Measurements from ENCODE around the gene CRYGB.

CRYGB gene, protein sequence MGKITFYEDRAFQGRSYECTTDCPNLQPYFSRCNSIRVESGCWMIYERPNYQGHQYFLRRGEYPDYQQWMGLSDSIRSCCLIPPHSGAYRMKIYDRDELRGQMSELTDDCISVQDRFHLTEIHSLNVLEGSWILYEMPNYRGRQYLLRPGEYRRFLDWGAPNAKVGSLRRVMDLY

DNA sequence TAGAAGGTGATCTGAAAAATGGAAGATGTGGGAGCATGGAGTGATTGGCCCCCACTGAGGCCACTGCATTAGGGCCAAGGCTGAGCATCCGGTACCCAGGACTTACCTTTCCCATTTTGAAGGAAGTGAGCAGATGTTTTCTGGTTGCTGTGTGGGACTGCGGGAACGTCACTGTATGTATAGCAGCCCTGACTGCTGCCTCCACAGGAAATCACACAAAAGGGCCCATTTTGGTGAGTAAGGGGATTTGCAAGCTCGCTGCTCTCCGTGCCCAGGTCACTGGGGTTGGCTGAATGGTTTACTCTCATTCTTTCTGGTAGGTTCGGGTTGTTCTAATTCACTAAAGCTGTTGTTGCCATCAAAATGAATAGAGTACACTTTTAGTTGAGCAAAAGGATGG, at the start of gene CRYGB:
Gene CRYGB, minus strand, starts transcription at position 153 of the 400 bp plus-strand sequence. Its CDS starts 38 bp downstream, at position 115.
- DNase-seq (ENCODE audit: low read depth in 3 of 3, low spot score in 1 of 3): no peak

DNA sequence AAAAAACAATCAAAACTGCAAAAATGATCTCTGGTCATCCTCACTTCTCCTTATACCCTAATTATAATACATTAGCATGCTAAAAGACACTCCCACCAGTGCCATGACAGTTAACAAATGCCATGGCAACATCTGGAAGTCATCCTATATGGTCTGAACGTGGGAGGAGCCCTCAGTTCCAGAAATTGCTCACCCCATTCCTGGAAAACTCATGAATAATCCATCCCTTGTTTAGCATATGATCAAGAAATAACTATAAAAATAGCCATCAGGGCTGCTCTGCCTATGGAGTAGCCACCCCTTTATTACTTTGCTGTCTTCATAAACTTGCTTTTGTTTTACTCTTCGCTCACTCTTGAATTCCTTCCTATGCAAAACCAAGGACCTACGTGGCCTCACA, 49.6 kb upstream of the CRYGB start:
- DNase-seq (ENCODE audit: low read depth in 3 of 3, low spot score in 1 of 3): no peak

DNA sequence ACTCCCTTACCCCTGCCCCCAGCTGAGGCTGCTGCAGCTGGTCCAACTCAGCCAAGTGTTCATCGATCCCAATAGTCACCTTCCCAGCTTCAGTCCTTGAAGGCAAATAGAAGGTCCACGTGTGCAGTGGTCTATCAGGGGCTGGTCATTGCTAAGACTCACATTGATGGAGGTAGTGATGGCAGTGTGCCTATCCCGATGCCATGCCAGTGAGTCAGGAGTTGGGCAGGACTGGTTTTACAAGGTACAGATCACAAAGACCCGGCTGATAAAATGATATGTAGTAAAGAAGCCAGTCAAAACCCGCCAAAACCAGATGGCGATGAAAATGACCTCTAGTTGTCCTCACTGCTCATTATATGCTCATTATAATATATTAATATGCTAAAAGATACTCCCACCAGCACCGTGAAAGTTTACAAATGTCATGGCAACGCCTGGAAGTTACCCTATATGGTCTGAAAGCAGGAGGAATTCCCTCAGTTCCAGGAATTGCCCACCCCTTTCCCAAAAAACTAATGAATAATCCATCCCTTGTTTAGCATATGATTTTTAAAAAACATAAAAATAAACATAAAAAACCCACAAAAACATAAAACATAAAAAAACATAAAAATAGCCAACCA, 46.8 kb upstream of the CRYGB start:
- no peak for DNase-seq (ENCODE audit: low read depth in 3 of 3, low spot score in 1 of 3)

DNA sequence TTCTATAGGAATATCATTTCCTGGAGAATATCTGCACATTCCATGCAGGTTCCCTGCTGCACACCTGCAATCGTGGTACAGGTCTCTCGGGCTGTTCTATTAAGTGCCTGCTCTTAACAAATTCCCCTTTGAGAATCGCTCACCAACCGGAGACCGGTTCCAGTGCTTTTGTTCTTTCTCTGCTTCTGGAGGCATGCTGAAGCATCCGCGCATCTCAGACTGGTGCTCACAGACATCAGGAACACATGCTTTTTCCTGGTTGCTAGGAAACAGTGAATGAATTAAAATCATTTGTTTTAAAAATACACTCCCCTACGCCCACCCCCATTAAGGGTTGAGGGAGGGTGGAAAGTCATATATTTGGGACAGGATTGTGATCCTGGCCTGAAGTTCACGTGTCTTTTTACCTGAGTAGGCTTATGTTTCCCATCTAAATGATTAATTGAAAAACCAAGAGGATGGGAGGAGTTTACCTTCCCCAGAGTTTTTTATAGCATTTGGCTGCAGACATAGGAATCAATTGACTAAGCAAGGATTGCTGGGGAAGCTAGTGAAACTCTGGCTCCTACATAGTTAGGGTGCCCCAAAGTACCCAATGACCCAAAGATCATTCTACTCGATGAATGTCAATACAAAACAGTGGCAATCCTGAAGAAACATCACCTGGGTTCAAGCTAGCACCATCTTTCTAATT, 44.0 kb upstream of the CRYGB start, which contains the start of gene C2orf80:
Gene C2orf80, minus strand, starts transcription at position 221 of the 694 bp plus-strand sequence. CDS start 3,044 bp downstream, outside the sequence.
- DNase-seq (ENCODE audit: low read depth in 3 of 3, low spot score in 1 of 3): no peak

DNA sequence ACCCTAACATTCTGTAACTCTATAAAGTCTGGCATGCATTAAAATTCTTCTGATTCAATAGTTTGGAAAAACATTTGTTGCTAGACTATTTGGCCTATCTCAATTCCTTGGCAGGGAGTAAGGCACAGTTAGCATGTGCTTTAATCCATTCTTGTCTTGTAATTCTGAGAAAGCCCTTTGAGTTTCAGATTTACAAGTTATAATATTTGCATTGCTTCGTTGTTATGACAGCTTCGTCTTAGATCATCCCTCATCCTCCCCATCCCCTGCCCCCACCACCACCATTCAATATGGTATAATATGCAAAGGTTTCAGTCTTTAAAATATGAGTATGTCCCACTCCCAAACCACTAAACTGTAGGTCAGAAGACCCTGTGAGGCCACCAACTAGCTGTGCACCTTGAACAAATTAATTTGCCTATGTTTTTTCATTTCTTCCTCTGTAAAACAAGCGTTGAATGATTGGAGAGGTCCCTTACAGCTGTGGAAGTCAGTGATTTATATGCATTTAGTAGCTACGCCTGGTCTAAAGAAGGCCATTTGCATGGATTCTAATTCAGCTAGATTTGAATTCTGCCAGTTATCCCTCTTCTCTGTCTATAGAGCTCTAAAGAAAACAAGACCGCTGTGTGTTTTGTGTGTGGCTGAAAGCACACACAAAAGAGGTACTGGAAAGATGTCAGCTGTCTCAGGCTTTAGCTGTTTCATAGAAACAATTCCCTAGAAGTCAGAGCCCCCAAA, 43.3 kb upstream of the CRYGB start:
- no peak for DNase-seq (ENCODE audit: low read depth in 3 of 3, low spot score in 1 of 3)

DNA sequence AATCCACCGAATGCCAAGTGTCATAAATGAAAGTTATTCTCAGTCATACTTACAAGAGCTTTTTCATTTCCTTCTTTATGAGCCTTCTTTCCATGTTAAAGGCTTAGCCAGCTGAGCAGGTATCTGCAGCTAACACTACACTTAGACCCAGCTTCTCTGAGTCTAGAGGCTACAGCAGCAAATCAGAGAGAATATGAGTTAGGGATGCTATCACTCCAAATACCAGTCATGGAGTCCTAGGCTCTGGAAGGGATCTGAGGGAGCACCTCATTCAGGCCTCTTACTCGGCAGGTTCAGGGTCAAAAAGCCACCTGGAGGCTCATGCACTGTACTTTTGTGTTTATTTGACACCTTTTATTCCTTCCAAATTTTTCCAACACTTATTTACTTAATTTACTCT, 40.9 kb upstream of the CRYGB start:
- DNase-seq (ENCODE audit: low read depth in 3 of 3, low spot score in 1 of 3): no peak

DNA sequence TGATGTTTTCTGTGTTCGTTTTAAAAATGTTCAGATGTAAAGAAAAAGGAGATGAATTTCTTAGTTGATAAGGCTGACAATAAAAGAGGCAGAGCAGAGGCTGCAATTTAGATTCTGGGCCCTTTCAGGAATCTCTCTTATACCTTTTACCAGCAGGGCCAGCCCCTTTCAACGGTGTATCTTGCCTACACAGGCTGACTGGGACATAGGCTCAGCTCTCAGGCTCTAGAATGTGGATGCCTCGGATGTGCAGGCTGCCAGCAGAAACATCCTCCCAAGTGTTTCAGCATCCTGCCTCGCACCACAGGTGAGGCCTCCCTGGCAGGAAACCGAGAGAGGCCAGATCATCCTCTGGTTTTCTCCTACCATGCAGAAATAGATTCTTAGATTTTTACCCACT, 40.5 kb upstream of the CRYGB start:
- no peak for DNase-seq (ENCODE audit: low read depth in 3 of 3, low spot score in 1 of 3)

DNA sequence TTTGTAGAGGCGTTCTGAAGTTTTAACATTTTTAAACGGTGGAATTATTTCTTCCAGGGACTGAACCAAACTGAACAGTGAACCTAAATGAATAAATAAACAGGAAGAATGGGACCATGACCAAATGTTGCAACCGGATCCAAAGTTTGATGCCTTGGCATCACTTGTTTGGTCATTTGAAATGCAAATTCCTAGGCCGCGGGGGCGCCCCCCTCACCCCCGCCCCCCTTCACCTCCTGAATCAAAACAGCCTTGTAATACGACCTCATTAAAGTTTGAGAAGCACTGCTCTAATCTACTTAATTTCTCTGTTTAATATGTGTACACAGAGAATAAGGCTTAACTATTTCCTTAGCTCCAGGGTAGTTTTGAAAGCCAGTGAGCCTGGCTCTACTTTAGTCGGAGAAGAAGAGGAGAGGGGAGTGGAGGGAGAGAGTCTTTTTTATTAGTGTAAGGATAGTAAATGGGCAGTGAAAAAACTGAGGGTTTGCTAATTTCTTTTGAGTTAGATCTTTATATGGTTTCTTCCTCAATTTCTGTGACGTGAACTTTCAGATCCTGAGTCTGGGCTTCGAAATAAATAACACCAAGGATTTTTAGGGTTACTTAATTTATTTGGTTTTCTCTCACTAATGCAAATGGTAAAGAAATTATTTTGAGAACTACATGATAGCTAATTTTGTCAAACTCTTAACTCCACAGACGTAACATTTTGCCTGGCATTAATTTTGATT, 38.2 kb upstream of the CRYGB start:
- DNase-seq (ENCODE audit: low read depth in 3 of 3, low spot score in 1 of 3): no peak

DNA sequence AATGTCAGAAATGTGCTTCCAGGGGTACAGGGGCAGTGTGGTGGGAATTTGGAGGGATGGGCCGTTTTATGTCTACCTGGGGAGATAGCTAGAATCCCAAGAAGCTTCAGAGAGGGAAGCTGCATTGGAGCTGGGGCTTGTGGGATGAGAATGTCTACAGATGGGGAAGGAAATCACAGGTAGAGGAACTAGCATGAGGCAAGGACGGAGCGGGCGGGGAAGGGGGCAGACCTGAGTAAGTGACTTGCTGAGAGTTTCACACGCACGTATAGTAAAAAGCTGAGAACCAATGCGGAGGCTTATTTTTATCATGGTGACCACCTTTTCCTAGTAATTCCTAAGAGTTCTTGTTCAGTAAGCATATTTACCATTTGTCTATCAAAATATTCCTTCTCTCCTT, 37.6 kb upstream of the CRYGB start:
- no peak for DNase-seq (ENCODE audit: low read depth in 3 of 3, low spot score in 1 of 3)

DNA sequence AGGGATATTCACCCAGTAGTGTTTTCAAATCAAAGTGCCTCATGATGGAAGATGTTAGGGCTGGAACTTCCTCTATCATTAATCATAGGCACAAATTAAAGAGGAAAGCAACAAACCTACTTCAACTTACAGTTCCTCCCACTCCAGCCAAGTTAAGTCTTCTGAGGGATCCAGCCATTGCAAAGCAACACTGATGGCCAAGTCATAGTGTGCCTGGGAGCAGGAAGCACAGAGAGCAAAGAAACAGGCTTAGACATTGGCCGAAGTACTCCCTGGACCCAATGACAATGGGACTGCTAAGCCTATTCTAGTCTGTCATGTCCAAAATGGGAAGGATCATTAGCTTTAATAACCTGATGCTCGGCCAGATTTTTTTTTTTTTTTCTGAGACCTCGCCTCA, 36.9 kb upstream of the CRYGB start:
- DNase-seq (ENCODE audit: low read depth in 3 of 3, low spot score in 1 of 3): no peak

DNA sequence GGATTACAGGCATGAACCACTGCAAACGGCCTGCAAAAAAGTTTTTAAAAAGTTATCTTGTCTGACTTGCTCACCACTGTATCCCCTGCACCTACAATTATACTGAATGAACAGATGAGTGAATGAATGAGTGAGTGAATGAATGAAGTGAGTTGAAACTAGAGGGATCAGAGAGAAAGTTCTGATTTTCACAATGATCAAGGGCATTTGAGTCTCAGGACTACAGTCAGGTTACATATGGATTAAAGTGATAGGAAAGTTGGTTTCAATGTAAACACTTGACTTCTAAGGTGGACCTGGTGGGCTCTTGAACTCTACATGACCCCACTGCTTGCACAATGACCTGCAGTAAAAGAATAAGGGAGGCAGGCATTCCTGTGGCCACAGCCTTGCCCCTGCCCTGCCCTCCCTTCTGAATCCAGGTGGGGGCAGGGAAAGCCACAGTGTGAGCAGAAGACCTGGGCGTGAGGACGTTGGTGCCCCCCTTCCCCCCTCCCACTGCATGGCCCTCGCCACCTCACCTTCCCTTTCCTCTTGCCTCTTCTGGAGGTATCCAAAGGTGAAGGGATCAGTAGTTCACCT, 33.2 kb upstream of the CRYGB start:
- no peak for DNase-seq (ENCODE audit: low read depth in 3 of 3, low spot score in 1 of 3)

DNA sequence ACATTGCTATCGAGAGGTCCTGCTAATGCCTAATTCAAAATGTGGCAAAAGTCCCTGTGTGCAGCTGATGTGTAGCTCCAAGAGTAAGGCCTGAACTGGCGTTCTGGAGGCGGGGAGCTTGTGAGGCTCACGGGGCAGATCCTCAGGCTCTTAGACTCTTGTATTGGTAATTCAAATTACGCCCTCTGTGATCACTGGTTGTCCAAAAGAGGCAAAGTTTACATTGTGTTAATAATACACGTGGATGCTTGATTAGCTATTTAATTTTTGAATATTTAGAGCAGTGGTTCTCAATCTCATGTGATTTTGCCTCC, 29.8 kb upstream of the CRYGB start:
- no peak for DNase-seq (ENCODE audit: low read depth in 3 of 3, low spot score in 1 of 3)

DNA sequence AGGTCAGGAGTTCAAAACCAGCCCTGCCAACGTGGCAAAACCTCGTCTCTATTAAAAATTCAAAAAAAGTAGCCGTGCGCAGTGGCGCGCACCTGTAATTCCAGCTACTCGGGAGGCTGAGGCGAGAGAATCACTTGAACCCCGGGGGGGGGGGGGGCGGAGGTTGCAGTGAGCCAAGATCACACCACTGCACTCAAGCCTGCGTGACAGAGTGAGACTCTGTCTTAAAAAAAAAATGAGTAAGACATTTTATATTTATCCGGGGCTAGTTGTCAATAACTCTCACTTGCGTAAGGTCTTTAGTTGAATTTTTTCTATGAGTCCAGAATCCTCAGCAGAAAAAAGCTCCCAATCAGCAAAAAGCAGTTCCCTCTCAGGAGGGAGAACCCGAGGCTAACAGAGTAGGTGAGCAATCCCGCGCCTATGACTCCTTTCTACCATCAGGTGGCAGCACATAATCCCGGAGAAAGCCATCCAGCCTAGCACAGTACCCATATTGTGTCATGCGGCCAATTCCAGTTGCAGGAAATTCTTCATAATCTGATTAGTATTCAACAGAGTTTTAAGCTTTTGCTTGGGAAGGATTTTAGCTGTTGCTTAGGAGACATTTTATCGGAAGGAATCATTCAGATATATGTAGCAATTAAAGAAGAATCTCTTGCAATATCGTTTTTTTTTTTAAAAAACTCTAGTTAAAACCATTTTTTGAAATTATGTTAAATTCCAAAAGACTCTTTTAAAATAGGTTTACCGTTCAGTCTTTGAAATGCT, 29.3 kb upstream of the CRYGB start:
- peak; percentile 4 to 28 (median 9) for DNase-seq (ENCODE audit: low read depth in 3 of 3, low spot score in 1 of 3)

DNA sequence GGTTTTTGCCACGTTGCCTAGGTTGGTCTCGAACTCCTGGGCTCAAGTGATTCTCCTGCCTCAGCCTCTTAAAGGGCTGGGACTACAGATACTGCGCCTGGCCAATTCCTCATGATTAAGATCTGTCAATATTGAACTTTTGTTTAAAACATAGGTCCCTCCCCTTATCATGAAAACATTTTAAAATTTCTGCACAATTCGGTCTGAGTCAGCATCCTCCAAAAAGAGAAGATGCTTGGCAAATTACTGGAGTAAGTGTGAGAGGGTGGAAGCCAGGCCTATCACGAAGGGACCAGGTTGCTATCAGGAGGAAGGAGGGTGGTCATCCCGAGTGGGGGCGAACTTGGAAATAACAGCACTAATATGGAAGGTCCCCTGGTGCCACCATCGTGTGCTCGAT, 28.2 kb upstream of the CRYGB start:
- DNase-seq (ENCODE audit: low read depth in 3 of 3, low spot score in 1 of 3): no peak

DNA sequence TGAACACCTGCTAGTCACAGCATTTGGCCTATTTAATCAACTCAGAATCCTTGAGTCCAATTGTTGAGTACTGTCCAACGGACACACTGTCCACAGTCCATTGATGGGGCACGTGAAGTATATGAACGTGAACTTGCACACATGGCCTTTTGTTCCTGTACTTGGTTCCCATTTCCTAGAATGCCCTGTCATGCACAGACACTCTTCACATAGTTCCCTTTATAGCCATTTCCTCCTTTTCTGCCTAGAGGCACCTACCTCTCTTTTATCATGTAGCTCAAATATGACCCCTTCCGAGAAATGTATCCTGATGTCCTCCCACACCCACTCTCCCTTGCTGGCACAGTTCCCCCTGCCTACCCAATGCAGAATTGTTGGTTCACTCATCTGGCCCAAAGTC, 26.2 kb upstream of the CRYGB start:
- no peak for DNase-seq (ENCODE audit: low read depth in 3 of 3, low spot score in 1 of 3)

DNA sequence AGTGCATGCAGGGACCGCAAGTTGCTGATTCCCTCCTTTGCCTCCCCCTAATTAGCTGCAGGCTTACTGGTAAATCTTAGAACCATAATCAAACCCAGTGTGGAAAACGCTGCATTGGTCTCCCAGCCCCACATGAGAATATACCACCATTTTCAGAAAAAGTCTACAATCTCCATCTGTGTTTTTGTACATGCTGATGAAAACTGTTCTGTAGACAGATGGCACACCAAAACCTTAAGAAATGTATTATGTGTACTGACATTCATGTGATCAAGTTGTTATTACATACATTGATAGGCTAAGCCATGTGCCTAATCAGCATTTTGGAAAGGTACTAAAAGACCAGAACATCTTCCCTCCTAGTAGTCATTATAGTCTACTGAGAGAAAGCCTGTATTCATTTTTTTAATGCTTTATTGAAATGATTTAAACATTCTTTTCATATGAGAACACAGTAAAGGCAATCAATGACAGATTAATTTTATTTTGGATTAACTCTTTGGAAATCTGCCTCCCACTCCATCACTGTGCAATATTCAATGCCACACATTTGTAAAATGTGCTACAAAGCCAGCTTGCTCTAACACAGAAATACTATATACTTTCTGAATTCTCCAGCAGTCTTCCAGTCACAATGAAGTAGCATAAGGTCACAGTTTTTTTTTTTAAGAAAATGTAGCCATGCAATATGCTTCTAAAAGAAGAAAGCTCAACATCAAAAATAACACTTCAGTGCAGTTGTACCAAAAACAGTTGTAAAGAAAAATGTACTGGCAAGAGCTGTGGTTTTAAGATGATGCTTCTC, 19.2 kb upstream of the CRYGB start:
- no peak for DNase-seq (ENCODE audit: low read depth in 3 of 3, low spot score in 1 of 3)

DNA sequence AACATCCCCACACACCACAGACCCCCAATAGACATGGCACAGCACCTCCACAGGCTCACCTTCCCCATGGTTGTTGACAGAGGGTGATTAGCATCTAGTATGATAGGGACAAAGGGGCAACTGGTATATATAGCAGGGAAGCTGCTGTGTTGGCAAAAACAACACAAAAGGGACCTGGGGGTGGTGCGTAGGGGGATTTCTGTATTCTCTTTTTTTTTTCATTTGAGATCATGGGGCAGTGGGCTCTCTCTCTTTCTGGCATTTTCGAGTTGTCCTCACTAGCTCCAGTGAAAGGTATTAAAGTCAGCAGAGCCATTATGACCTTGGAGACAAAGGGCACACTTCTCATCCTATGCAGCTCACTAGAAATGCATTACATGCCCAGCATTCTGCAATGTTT, 17.5 kb upstream of the CRYGB start, which contains the start of gene CRYGA:
Gene CRYGA, minus strand, starts transcription at position 101 of the 400 bp plus-strand sequence. Its CDS starts 33 bp downstream, at position 68.
- DNase-seq (ENCODE audit: low read depth in 3 of 3, low spot score in 1 of 3): no peak

DNA sequence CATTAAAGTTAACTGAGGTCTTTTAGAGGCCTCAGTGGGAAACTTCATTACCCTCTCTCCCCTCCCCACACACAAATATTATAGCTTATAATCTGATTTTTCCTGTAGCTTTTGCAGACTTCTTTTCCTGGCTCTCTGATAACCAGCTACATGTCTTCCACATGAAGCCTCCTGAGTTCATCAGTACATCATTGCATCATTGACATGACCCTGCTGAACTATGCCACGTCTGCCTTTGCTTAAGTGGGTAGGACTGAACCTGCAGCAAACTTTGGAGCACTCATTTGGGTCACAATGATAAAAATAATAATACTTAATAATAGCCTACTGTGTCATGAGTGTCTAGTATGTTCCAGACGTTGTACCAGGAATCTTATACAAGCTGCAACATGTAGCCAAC, 10.5 kb upstream of the CRYGB start:
- no peak for DNase-seq (ENCODE audit: low read depth in 3 of 3, low spot score in 1 of 3)

DNA sequence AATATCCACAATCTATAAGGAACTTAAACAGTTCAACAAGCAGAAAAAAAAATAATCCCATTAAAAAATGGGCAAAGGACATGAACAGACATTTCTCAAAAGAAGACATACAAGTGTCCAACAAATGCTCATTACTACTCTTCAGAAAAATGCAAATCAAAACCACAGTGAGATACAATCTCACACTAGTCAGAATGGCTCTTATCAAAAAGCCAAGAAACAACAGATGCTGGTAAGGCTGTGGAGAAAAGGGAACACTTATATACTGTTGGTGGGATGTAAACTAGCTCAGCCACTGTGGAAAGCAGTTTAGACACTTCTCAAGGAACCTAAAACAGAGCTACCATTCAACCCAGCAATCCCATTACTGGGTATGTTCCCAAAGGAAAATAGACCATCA, 7.2 kb upstream of the CRYGB start:
- no peak for DNase-seq (ENCODE audit: low read depth in 3 of 3, low spot score in 1 of 3)

All from stimulated activated CD4-positive, alpha-beta T cell treated with anti-CD3 and anti-CD28 coated beads, TNF-alpha, amount 100 ng/mL, for 1 hour (primary cell).